A673 (cell line): ENCODE results near the gene TTC28.

Source experiments
- CTCF ChIP-seq: fragments of 300-800, 200-600 bp; sonication (generic); conservative IDR thresholded peaks from 2 replicates; pipeline ENCODE4 v1.5.1; 2017; ENCODE audit warnings: low read depth, mild to moderate bottlenecking, antibody characterized with exemption, low read length, moderate library complexity, mixed read lengths
- EZH2 ChIP-seq: fragments of 200-600 bp; sonication (generic); IDR thresholded peaks from 2 replicates; pipeline ENCODE4 v1.6.1; 2017; ENCODE audit warnings: borderline replicate concordance, low read depth, mild to moderate bottlenecking, mixed read lengths, antibody characterized with exemption, low read length; ENCODE audit not compliant: poor library complexity, severe bottlenecking

- no peak for TF ChIP-seq CTCF
- no peak for TF ChIP-seq EZH2
These were observed 493.0 kb downstream of the TTC28 start for GRCh38 chr22:28186641-28187040.
